Chondrocyte (in vitro differentiated cells): Measurements from ENCODE around the gene UBE2M. TPM values are rescaled to one million over a fixed set of nuclear protein-coding genes. Genes with fewer than 3 reads are reported as not detected.

ENCODE experiments used
- DNase-seq: peaks from one replicate; pipeline ENCODE4 v3.0.0; 2021; ENCODE audit warnings: mixed read lengths, low spot score
- H3K27ac Mint-ChIP-seq: one replicate; pipeline ENCODE4 v1.8.0; 2021; ENCODE audit warnings: mild to moderate bottlenecking, moderate library complexity, mixed read lengths; ENCODE audit not compliant: unreplicated experiment
- H3K27me3 Mint-ChIP-seq: 2 replicates; pipeline ENCODE4 v1.8.0; 2021; ENCODE audit warnings: low read depth, mixed read lengths
- H3K36me3 Mint-ChIP-seq: 2 replicates; pipeline ENCODE4 v1.8.0; 2021; ENCODE audit warnings: low read depth, mixed read lengths
- H3K4me1 Mint-ChIP-seq: 2 replicates; pipeline ENCODE4 v1.8.0; 2021; ENCODE audit warnings: low read depth, mild to moderate bottlenecking, mixed read lengths
- H3K4me3 Mint-ChIP-seq: one replicate; pipeline ENCODE4 v1.8.0; 2021; ENCODE audit warnings: mild to moderate bottlenecking, moderate library complexity, mixed read lengths; ENCODE audit not compliant: unreplicated experiment
- H3K9me3 Mint-ChIP-seq: 2 replicates; pipeline ENCODE4 v1.8.0; 2021; ENCODE audit warnings: low read depth, mixed read lengths
- CTCF ChIP-seq: fragments of 200-600 bp; sonication (generic); IDR thresholded peaks from 2 replicates; pipeline ENCODE4 v1.5.0; 2021; ENCODE audit warnings: antibody characterized with exemption, mild to moderate bottlenecking, moderate library complexity
- total RNA-seq: library from RNA; stranded (reverse); gene quantifications from 3 replicates; pipeline ENCODE4 v1.2.1, GENCODE V29; 2021

Gene UBE2M
- total RNA-seq, 1 donor from 2014 or later = 70.3 TPM

DNA sequence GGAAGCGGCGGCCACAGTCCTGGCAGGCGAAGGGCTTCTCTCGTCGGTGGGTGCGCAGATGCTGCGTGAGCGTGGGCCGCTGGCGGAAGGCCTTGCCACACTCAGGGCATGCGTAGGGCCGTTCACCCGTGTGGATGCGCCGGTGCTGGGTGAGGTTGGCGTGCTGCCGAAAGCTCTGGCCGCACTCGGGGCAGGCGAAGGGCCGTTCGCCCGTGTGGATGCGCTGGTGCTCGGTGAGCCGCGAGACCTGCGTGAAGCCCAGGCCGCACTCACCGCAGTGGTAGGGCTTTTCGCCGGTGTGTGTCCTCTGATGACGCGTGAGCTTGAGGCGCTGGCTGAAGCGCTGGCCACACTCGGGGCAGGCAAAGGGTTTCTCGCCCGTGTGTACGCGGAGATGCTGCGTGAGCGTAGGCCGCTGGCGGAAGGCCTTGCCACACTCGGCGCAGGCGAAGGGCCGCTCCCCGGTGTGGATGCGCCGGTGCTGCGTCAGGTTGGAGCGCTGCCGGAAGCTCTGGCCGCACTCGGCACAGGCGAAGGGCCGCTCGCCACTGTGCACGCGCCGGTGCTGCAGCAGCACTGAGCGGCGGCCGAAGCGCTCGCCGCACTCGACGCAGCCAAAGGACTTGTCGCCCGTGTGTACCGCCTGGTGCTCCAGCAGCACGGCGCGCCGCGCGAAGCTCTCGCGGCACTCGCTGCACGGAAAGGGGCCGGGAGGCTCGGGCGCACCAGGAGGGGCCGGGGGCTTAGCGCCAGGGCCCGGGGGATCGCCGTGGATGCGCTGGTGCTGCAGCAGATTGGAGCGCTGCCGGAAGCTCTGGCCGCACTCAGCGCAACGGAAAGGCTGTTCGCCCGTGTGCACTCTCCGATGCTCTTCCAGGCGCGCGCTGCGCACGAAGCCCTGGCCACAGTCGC lies 4.0 kb upstream of the UBE2M start:
- no peak overlapping the region for H3K4me3 Mint-ChIP-seq
- peak; percentile 93 for DNase-seq
- TF ChIP-seq CTCF = no peak

DNA sequence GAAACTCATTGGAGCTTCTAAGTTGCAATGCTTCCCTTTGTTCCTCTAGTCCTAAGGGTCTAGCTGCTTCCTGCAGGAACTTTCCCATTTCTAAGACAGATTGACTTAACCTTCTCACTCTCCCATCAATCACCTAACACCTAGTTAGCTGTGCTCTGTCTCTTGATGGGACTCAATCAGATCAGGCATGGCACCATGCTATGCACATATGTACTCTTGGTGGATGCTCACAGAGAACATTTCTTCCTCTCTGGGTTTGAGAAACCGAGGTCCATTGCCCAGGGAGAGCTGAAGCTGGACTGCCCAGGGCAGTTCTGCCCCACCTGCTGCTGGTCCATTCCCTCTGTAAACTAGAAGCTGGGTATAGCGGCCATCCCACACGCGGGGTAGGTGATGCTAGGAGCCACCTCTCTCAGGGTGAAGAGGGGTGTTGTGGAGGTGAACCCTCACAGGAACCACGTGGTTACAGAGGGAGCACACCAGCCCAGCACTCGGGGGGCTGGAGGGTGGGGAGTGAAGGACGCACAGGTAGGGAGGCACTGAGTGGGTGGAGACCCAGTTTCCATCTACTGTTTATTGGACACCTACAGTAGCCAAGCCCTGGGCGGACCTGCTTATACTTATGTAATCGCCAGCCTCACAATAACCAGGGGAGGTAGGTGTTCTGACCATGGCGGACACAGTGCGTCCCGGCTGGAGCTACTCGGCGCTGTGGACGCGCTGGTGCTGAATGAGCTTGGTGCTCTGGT lies 3.1 kb upstream of the UBE2M start:
- H3K9me3 Mint-ChIP-seq = no peaks in the 10 kb centered on the region
- H3K27ac Mint-ChIP-seq = no peak overlapping the region
- H3K4me3 Mint-ChIP-seq = no peak overlapping the region
- H3K27me3 Mint-ChIP-seq = no peaks in the 10 kb centered on the region
- no peak for DNase-seq
- H3K4me1 Mint-ChIP-seq = peaks cover 26% of the 10 kb centered on the region
- H3K36me3 Mint-ChIP-seq = peaks cover 5% of the 10 kb centered on the region
- TF ChIP-seq CTCF = no peak

More for the DNA sequence above, 4.0 kb upstream of the UBE2M start:
- Mint-ChIP-seq H3K36me3 (no peaks in the 10 kb centered on the region), H3K27ac (no peak overlapping the region), H3K4me1 (peaks cover 18% of the 10 kb centered on the region), H3K27me3 (no peaks in the 10 kb centered on the region), H3K9me3 (no peaks in the 10 kb centered on the region)

GRCh38 chr19:58560921-58561320 lies 2.5 kb upstream of the UBE2M start:
- Mint-ChIP-seq H3K36me3 (peaks cover 9% of the 10 kb centered on the region), H3K4me1 (peaks cover 32% of the 10 kb centered on the region), H3K27me3 (no peaks in the 10 kb centered on the region), H3K4me3 (peak overlapping the region; percentile 96), H3K9me3 (no peaks in the 10 kb centered on the region), H3K27ac (peak overlapping the region; percentile 41)
- TF ChIP-seq CTCF = no peak
- no peak for DNase-seq

DNA sequence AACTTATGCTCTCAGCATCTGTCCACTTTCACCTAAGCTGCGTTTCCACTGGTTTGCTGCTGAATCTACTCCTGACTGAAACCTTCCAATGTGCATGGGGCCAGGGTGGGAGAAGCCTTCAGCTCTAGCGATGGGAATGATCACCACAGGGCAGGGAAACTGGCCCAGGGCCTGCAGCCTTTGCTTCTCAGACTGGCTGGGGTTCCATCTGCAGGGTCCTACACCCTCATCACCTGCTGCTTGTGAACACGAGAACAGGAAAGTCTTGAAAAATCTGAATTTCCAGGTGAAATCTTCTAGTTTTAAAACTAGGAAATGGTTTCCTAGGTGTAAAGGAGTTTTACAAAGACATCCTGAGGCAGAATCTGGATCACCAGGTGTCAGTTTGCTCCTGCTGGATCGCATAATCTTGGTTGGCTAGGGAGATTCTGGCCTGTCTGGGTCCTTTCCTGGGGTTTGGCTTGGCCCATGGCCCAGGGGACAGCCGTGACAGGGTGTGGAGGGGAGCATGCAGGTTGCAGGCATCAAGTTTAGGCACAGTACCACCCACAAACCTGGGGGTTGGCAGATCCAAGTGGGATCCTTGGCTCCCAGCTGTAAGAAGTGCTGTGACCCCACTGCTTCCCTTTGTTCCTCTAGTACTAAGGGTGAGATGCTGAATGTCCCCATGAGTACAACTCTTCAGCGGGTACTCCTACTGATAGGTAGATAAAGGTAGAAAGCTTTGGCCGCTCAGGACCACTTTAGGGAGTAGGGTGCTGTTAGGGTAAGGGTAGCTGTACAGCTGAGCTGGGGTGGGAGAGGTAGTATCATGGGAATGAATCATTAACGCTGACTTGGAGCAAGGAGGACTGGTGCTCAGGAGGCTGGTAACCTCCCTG lies 1.8 kb upstream of the UBE2M start:
- H3K27me3 Mint-ChIP-seq = no peaks in the 10 kb centered on the region
- no peak for TF ChIP-seq CTCF
- DNase-seq = no peak
- peak overlapping the region; percentile 96 for H3K4me3 Mint-ChIP-seq
- H3K27ac Mint-ChIP-seq = peak overlapping the region; percentile 98
- peaks cover 12% of the 10 kb centered on the region for H3K36me3 Mint-ChIP-seq
- H3K9me3 Mint-ChIP-seq = no peaks in the 10 kb centered on the region
- H3K4me1 Mint-ChIP-seq = peaks cover 35% of the 10 kb centered on the region
